Epithelial cell of proximal tubule (primary cell): ENCODE data around the gene PBX2. TPM values are rescaled to one million over a fixed set of nuclear protein-coding genes. Genes with fewer than 3 reads are reported as not detected.
"Not testable (repeated sequence)": the region's sequence is repeated elsewhere in the genome, so short reads cannot be mapped to it uniquely, and the experiment has no call there.

ENCODE experiments used
- DNase-seq: peaks from one replicate; pipeline ENCODE4 v3.0.0-alpha.2; 2011; ENCODE audit warnings: low read depth
- H3K4me3 ChIP-seq: 2 replicates; pipeline ENCODE4 v1.5.1; 2011; ENCODE audit warnings: low read depth, mild to moderate bottlenecking, low read length
- CTCF ChIP-seq: conservative IDR thresholded peaks from 2 replicates; pipeline ENCODE4 v1.5.1; 2012; ENCODE audit warnings: low read depth, mild to moderate bottlenecking, low read length
- total RNA-seq: library from RNA; depleted of rRNA; stranded (reverse); fragments of >200 nt; gene quantifications from 2 replicates; pipeline ENCODE4 v1.2.3, GENCODE V29; 2015

Gene PBX2
- total RNA-seq, 1 donor from 2014 or later: 44.5 TPM

- no peak for DNase-seq
- TF ChIP-seq CTCF: no peak
- H3K4me3 ChIP-seq: no peak overlapping the region
Measured at GRCh38 chr6:32213649-32214048, 23.6 kb upstream of the PBX2 start.

- TF ChIP-seq CTCF: no peak
- H3K4me3 ChIP-seq: no peak overlapping the region
- no peak for DNase-seq
Measured at GRCh38 chr6:32212076-32212760, 22.2 kb upstream of the PBX2 start.

- not testable (repeated sequence) for H3K4me3 ChIP-seq, DNase-seq
Measured at GRCh38 chr6:32211432-32211831, 21.4 kb upstream of the PBX2 start.

GRCh38 chr6:32210191-32210601 is 20.2 kb upstream of the PBX2 start:
- H3K4me3 ChIP-seq: no peak overlapping the region
- DNase-seq: no peak
- no peak for TF ChIP-seq CTCF

GRCh38 chr6:32208996-32209395 is 19.0 kb upstream of the PBX2 start:
- no peak overlapping the region for H3K4me3 ChIP-seq
- no peak for DNase-seq
- TF ChIP-seq CTCF: no peak

- DNase-seq: no peak
- no peak for TF ChIP-seq CTCF
- no peak overlapping the region for H3K4me3 ChIP-seq
Measured at GRCh38 chr6:32204268-32204715, 14.3 kb upstream of the PBX2 start.

GRCh38 chr6:32203426-32204267 is 13.6 kb upstream of the PBX2 start:
- no peak overlapping the region for H3K4me3 ChIP-seq
- DNase-seq: no peak
- TF ChIP-seq CTCF: no peak
